Measurements from ENCODE around the gene WFDC1.

GRCh38 chr16:84356176-84356575 is 61.5 kb downstream of the WFDC1 start:
- TF ChIP-seq, protein P1, sequence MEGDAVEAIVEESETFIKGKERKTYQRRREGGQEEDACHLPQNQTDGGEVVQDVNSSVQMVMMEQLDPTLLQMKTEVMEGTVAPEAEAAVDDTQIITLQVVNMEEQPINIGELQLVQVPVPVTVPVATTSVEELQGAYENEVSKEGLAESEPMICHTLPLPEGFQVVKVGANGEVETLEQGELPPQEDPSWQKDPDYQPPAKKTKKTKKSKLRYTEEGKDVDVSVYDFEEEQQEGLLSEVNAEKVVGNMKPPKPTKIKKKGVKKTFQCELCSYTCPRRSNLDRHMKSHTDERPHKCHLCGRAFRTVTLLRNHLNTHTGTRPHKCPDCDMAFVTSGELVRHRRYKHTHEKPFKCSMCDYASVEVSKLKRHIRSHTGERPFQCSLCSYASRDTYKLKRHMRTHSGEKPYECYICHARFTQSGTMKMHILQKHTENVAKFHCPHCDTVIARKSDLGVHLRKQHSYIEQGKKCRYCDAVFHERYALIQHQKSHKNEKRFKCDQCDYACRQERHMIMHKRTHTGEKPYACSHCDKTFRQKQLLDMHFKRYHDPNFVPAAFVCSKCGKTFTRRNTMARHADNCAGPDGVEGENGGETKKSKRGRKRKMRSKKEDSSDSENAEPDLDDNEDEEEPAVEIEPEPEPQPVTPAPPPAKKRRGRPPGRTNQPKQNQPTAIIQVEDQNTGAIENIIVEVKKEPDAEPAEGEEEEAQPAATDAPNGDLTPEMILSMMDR (conservative IDR thresholded peaks at IDR 0.05; ENCODE audit: low read depth in 2 of 2) = no peak
- no peak for TF ChIP-seq EZH2phosphoT487 (IDR thresholded peaks at IDR 0.05; ENCODE audit: unreplicated experiment)
- no peak for TF ChIP-seq EZH2 (IDR thresholded peaks at IDR 0.05; ENCODE audit: low read depth, unreplicated experiment)
- TF ChIP-seq JUNB (IDR thresholded peaks at IDR 0.05; ENCODE audit: unreplicated experiment) = no peak
- TF ChIP-seq POLR2AphosphoS5 (IDR thresholded peaks at IDR 0.05; ENCODE audit: low read depth) = no peak
- TF ChIP-seq STAT1 (IDR thresholded peaks at IDR 0.05; ENCODE audit: unreplicated experiment) = no peak
- no peak for TF ChIP-seq CREB1 (CRISPR knock-in tag; IDR thresholded peaks at IDR 0.05; ENCODE audit: low read depth)
- no peak for TF ChIP-seq ZNF114 (CRISPR knock-in tag; IDR thresholded peaks at IDR 0.05)
- TF ChIP-seq, protein P2, sequence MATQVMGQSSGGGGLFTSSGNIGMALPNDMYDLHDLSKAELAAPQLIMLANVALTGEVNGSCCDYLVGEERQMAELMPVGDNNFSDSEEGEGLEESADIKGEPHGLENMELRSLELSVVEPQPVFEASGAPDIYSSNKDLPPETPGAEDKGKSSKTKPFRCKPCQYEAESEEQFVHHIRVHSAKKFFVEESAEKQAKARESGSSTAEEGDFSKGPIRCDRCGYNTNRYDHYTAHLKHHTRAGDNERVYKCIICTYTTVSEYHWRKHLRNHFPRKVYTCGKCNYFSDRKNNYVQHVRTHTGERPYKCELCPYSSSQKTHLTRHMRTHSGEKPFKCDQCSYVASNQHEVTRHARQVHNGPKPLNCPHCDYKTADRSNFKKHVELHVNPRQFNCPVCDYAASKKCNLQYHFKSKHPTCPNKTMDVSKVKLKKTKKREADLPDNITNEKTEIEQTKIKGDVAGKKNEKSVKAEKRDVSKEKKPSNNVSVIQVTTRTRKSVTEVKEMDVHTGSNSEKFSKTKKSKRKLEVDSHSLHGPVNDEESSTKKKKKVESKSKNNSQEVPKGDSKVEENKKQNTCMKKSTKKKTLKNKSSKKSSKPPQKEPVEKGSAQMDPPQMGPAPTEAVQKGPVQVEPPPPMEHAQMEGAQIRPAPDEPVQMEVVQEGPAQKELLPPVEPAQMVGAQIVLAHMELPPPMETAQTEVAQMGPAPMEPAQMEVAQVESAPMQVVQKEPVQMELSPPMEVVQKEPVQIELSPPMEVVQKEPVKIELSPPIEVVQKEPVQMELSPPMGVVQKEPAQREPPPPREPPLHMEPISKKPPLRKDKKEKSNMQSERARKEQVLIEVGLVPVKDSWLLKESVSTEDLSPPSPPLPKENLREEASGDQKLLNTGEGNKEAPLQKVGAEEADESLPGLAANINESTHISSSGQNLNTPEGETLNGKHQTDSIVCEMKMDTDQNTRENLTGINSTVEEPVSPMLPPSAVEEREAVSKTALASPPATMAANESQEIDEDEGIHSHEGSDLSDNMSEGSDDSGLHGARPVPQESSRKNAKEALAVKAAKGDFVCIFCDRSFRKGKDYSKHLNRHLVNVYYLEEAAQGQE (IDR thresholded peaks at IDR 0.05; ENCODE audit: unreplicated experiment) = no peak
- TF ChIP-seq ETS1 (IDR thresholded peaks at IDR 0.05) = no peak
- no peak for TF ChIP-seq ZNF331 (CRISPR knock-in tag; IDR thresholded peaks at IDR 0.05; ENCODE audit: low read depth)
